Measurements from ENCODE around the gene GBGT1.
"Not testable (repeated sequence)": the region's sequence is repeated elsewhere in the genome, so short reads cannot be mapped to it uniquely, and the experiment has no call there.

- TF ChIP-seq CTCF, POLR2A, POLR2AphosphoS5 (IDR thresholded peaks at IDR 0.05): not testable (repeated sequence)
Observed at GRCh38 chr9:133169687-133170086, 6.0 kb upstream of the GBGT1 start.

Data from stomach (tissue), 4 donors.